H9 (cell line): ENCODE data around the gene APBA3. TPM values are rescaled to one million over a fixed set of nuclear protein-coding genes. Genes with fewer than 3 reads are reported as not detected.

Experiments used
- DNase-seq: peaks from one replicate; pipeline ENCODE4 v3.0.0-alpha.2; 2017
- H2AFZ ChIP-seq: one replicate; pipeline ENCODE4 v1.6.1; 2013; ENCODE audit warnings: mild to moderate bottlenecking, low read length, control low read depth, moderate library complexity
- H2AK5ac ChIP-seq: 2 replicates; pipeline ENCODE4 v1.6.1; 2013; ENCODE audit warnings: low read length, control low read depth, mixed read lengths; ENCODE audit not compliant: insufficient read length
- H2BK120ac ChIP-seq: one replicate; pipeline ENCODE4 v1.6.1; 2013; ENCODE audit warnings: low read depth, mild to moderate bottlenecking, low read length, control low read depth, inconsistent platforms; ENCODE audit not compliant: poor library complexity, severe bottlenecking
- H2BK12ac ChIP-seq: 2 replicates; pipeline ENCODE4 v1.6.1; 2013; ENCODE audit warnings: low read length, control low read depth, mixed read lengths, low read depth; ENCODE audit not compliant: insufficient read length
- H2BK15ac ChIP-seq: 2 replicates; pipeline ENCODE4 v1.6.1; 2013; ENCODE audit warnings: low read depth, low read length, control low read depth
- H2BK20ac ChIP-seq: one replicate; pipeline ENCODE4 v1.6.1; 2013; ENCODE audit warnings: low read depth, mild to moderate bottlenecking, low read length, control low read depth, inconsistent platforms; ENCODE audit not compliant: poor library complexity, severe bottlenecking
- H2BK5ac ChIP-seq: 2 replicates; pipeline ENCODE4 v1.6.1; 2013; ENCODE audit warnings: low read length, control low read depth, mixed read lengths; ENCODE audit not compliant: insufficient read length
- H3K14ac ChIP-seq: 2 replicates; pipeline ENCODE4 v1.6.1; 2013; ENCODE audit warnings: low read length, control low read depth; ENCODE audit not compliant: insufficient read depth
- H3K18ac ChIP-seq: 2 replicates; pipeline ENCODE4 v1.6.1; 2013; ENCODE audit warnings: low read depth, mild to moderate bottlenecking, mixed read lengths, low read length, control low read depth; ENCODE audit not compliant: insufficient read length
- H3K23ac ChIP-seq: 2 replicates; pipeline ENCODE4 v1.6.1; 2013; ENCODE audit warnings: low read length, control low read depth, mixed read lengths, low read depth; ENCODE audit not compliant: insufficient read length
- H3K23me2 ChIP-seq: 2 replicates; pipeline ENCODE4 v1.6.1; 2013; ENCODE audit warnings: low read depth, mild to moderate bottlenecking, mixed read lengths, low read length, control low read depth; ENCODE audit not compliant: insufficient read length, poor library complexity, severe bottlenecking
- H3K27ac ChIP-seq: 2 replicates; pipeline ENCODE4 v1.5.1; 2013; ENCODE audit warnings: low read length, control low read depth, mixed read lengths, low read depth; ENCODE audit not compliant: insufficient read length
- H3K27me3 ChIP-seq: 2 replicates; pipeline ENCODE4 v1.6.1; 2013; ENCODE audit warnings: low read length, control low read depth, inconsistent platforms; ENCODE audit not compliant: insufficient read depth
- H3K4ac ChIP-seq: 2 replicates; pipeline ENCODE4 v1.6.1; 2013; ENCODE audit warnings: low read depth, mild to moderate bottlenecking, control low read depth, inconsistent platforms, low read length, moderate library complexity
- H3K4me1 ChIP-seq: 2 replicates; pipeline ENCODE4 v1.6.1; 2013; ENCODE audit warnings: low read length, control low read depth, inconsistent platforms; ENCODE audit not compliant: insufficient read depth
- H3K4me2 ChIP-seq: 2 replicates; pipeline ENCODE4 v1.6.1; 2013; ENCODE audit warnings: low read length, control low read depth, mixed read lengths; ENCODE audit not compliant: insufficient read length, insufficient read depth
- H3K56ac ChIP-seq: 2 replicates; pipeline ENCODE4 v1.6.1; 2013; ENCODE audit warnings: low read depth, mild to moderate bottlenecking, mixed read lengths, low read length, control low read depth; ENCODE audit not compliant: insufficient read length
- H3K79me1 ChIP-seq: 2 replicates; pipeline ENCODE4 v1.6.1; 2013; ENCODE audit warnings: low read depth, mild to moderate bottlenecking, moderate library complexity, low read length, control low read depth, inconsistent platforms; ENCODE audit not compliant: insufficient read depth, poor library complexity, severe bottlenecking
- H3K79me2 ChIP-seq: 2 replicates; pipeline ENCODE4 v1.6.1; 2013; ENCODE audit warnings: low read length, control low read depth, inconsistent platforms; ENCODE audit not compliant: insufficient read depth
- H3K9ac ChIP-seq: 2 replicates; pipeline ENCODE4 v1.6.1; 2013; ENCODE audit warnings: low read length, control low read depth, mixed read lengths; ENCODE audit not compliant: insufficient read length; ENCODE audit errors: extremely low read depth
- H3K9me3 ChIP-seq: one replicate; pipeline ENCODE4 v1.6.1; 2013; ENCODE audit warnings: low read depth, low read length, inconsistent platforms; ENCODE audit not compliant: control insufficient read depth
- H3T11ph ChIP-seq: one replicate; pipeline ENCODE4 v1.6.1; 2013; ENCODE audit warnings: mild to moderate bottlenecking, low read length, control low read depth, inconsistent platforms
- H4K20me1 ChIP-seq: one replicate; pipeline ENCODE4 v1.6.1; 2013; ENCODE audit not compliant: control insufficient read depth, insufficient read length, insufficient read depth
- H4K5ac ChIP-seq: 2 replicates; pipeline ENCODE4 v1.6.1; 2013; ENCODE audit warnings: low read depth, mild to moderate bottlenecking, mixed read lengths, low read length, control low read depth; ENCODE audit not compliant: insufficient read length
- H4K8ac ChIP-seq: replicated peaks from 2 replicates; pipeline ENCODE4 v1.6.1; 2013; ENCODE audit warnings: low read length, control low read depth, mixed read lengths, low read depth; ENCODE audit not compliant: insufficient read length
- H4K91ac ChIP-seq: 2 replicates; pipeline ENCODE4 v1.6.1; 2013; ENCODE audit warnings: low read depth, mild to moderate bottlenecking, moderate library complexity, mixed read lengths, low read length, control low read depth; ENCODE audit not compliant: insufficient read length
- H3K27ac Mint-ChIP-seq, 3 experiments: 2 replicates in 2 of 3; 3 replicates in 1 of 3; pipeline ENCODE4 v1.8.0; 2020 to 2021; ENCODE audit warnings: mixed read lengths in 3 of 3, mild to moderate bottlenecking in 1 of 3, moderate library complexity in 1 of 3
- H3K27me3 Mint-ChIP-seq: 2 replicates; pipeline ENCODE4 v1.8.0; 2021; ENCODE audit warnings: low read depth, mild to moderate bottlenecking, moderate library complexity, mixed read lengths
- H3K36me3 Mint-ChIP-seq, 3 experiments: 2 replicates in 2 of 3; 3 replicates in 1 of 3; pipeline ENCODE4 v1.8.0; 2020 to 2021; ENCODE audit warnings: low read depth in 3 of 3, mixed read lengths in 3 of 3; ENCODE audit not compliant: insufficient read depth in 1 of 3
- H3K4me1 Mint-ChIP-seq, 2 experiments: 2 replicates each; pipeline ENCODE4 v1.8.0; 2020; ENCODE audit warnings: mixed read lengths in 2 of 2
- H3K4me3 Mint-ChIP-seq, 2 experiments: 2 replicates in 1 of 2; 3 replicates in 1 of 2; pipeline ENCODE4 v1.8.0; 2020 to 2021; ENCODE audit warnings: mild to moderate bottlenecking in 2 of 2, mixed read lengths in 2 of 2, moderate library complexity in 1 of 2
- H3K9me3 Mint-ChIP-seq, 2 experiments: 2 replicates in 1 of 2; 3 replicates in 1 of 2; pipeline ENCODE4 v1.8.0; 2020; ENCODE audit warnings: mild to moderate bottlenecking in 2 of 2, mixed read lengths in 2 of 2, moderate library complexity in 1 of 2
- CTCF ChIP-seq: fragments of 200-600 bp; sonication (generic); conservative IDR thresholded peaks from 3 replicates; pipeline ENCODE4 v1.8.0; 2021; ENCODE audit warnings: antibody characterized with exemption, mild to moderate bottlenecking
- WGBS: extraction: QIAGEN DNeasy Blood & Tissue Kit; methylation state at CpG from one replicate; pipeline ENCODE4 v1.1.7; 2013; ENCODE audit warnings: missing lambda C conversion rate, low lambda C conversion rate, mixed read lengths; ENCODE audit not compliant: insufficient read length; ENCODE audit errors: extremely low coverage; 5-methylcytosine and 5-hydroxymethylcytosine counted together
- total RNA-seq: library from RNA; stranded (reverse); gene quantifications from 2 replicates; pipeline ENCODE4 v1.2.1, GENCODE V29; 2021

The APBA3 gene
- total RNA-seq, 1 experiment from 2014 or later: 21.8 TPM

GRCh38 chr19:3781603-3782002 lies 20.1 kb upstream of the APBA3 start:
- H2BK15ac ChIP-seq: no peak overlapping the region
- peaks cover 40% of the 10 kb centered on the region for H3K27me3 Mint-ChIP-seq
- H3K4me1 ChIP-seq: no peaks in the 10 kb centered on the region
- H2BK20ac ChIP-seq: no peak overlapping the region
- no peak overlapping the region for H3K14ac ChIP-seq
- no peak overlapping the region for H3K9ac ChIP-seq
- no peak for DNase-seq
- no peak overlapping the region for H3K27ac Mint-ChIP-seq
- H3K36me3 Mint-ChIP-seq: peaks cover 21 to 24% (median 21%) of the 10 kb centered on the region in 3 experiments
- H4K8ac ChIP-seq: no peak overlapping the region
- H4K20me1 ChIP-seq: no peaks in the 10 kb centered on the region
- H2BK12ac ChIP-seq: no peak overlapping the region
- no peak overlapping the region for H3K4me2 ChIP-seq
- H4K91ac ChIP-seq: no peak overlapping the region
- H3K79me1 ChIP-seq: no peaks in the 10 kb centered on the region
- H3T11ph ChIP-seq: no peak overlapping the region
- no CpG with 5 or more reads among the region's 2 CpGs for WGBS
- peaks cover 2% of the 10 kb centered on the region; the same call in 1 of the 2 replicates for H3K27me3 ChIP-seq
- peaks cover 19% of the 10 kb centered on the region for H3K9me3 ChIP-seq
- H3K23ac ChIP-seq: no peak overlapping the region
- no peak overlapping the region for H3K27ac ChIP-seq
- H4K5ac ChIP-seq: no peak overlapping the region
- H3K4ac ChIP-seq: no peak overlapping the region
- H3K9me3 Mint-ChIP-seq: peaks cover 21 to 23% of the 10 kb centered on the region in 2 experiments
- H3K4me3 Mint-ChIP-seq: no peak overlapping the region
- H3K18ac ChIP-seq: no peak overlapping the region
- no peak overlapping the region for H2BK5ac ChIP-seq
- H2AK5ac ChIP-seq: no peak overlapping the region
- no peak overlapping the region for H3K56ac ChIP-seq
- no peak for TF ChIP-seq CTCF
- H3K79me2 ChIP-seq: no peaks in the 10 kb centered on the region
- no peak overlapping the region for H2AFZ ChIP-seq
- no peaks in the 10 kb centered on the region for H3K23me2 ChIP-seq
- peaks cover 2 to 5% of the 10 kb centered on the region in 2 experiments; a peak in 2 of 4 replicates for H3K4me1 Mint-ChIP-seq
- H2BK120ac ChIP-seq: no peak overlapping the region
